MM.1S (cell line): ENCODE results near the gene KSR2.

Experiments
- EZH2phosphoT487 ChIP-seq: fragments of 300-600 bp; sonication (generic); IDR thresholded peaks from 2 replicates; pipeline ENCODE4 v1.6.1; 2018; ENCODE audit warnings: antibody characterized with exemption, low read length
- TF ChIP-seq, protein P1 (sequence below): fragments of 300-600 bp; sonication (generic); IDR thresholded peaks from 2 replicates; pipeline ENCODE4 v1.5.1; 2016; ENCODE audit warnings: antibody characterized with exemption, low read length, mixed read lengths

DNA sequence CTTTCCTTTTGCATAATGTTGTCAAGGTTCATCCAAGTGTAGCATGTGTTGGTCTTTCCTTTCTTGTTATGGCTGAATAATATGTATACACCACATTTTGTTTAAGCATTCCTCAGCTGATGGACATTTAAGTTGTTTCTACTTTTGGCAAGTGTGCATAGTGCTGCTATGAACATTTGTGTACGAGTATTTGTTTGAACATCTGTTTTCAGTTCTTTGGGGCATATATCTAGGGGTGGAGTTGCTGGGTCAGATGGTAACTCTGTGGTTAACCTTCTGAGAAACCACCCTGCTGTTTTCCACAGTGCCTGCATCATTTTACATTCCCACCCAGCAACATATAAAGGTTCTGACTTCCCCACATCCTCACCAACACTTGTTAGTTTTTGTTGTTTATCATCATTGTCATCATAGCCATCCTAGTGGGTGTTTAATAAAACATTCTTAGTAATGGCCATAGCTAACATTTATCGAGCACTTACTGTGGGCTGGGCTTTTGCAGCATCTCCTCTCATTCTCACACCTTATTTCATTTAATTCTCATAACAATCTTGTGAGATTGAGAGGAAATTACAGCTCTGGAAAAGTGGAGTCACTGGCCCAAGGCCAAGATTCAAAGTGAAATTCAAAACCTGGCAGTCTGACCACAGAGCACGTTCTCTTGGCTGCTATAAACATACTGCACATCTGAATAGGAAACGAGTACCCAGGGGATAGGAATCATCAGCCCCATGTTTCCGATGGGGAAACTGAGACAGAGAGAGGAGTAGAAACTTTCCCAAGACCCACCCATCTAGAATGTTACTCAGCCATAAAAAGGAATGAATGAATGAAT, 193.6 kb downstream of the KSR2 start:
- TF ChIP-seq, protein P1, sequence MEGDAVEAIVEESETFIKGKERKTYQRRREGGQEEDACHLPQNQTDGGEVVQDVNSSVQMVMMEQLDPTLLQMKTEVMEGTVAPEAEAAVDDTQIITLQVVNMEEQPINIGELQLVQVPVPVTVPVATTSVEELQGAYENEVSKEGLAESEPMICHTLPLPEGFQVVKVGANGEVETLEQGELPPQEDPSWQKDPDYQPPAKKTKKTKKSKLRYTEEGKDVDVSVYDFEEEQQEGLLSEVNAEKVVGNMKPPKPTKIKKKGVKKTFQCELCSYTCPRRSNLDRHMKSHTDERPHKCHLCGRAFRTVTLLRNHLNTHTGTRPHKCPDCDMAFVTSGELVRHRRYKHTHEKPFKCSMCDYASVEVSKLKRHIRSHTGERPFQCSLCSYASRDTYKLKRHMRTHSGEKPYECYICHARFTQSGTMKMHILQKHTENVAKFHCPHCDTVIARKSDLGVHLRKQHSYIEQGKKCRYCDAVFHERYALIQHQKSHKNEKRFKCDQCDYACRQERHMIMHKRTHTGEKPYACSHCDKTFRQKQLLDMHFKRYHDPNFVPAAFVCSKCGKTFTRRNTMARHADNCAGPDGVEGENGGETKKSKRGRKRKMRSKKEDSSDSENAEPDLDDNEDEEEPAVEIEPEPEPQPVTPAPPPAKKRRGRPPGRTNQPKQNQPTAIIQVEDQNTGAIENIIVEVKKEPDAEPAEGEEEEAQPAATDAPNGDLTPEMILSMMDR: no peak
- no peak for TF ChIP-seq EZH2phosphoT487
